IPS-20b (cell line): Measurements from ENCODE around the gene CSMD2.
A peak's percentile ranks its signal among the peaks of the same experiment; 100 is the strongest.

ENCODE experiments used
- H3K27ac ChIP-seq: one replicate; pipeline ENCODE4 v1.5.1; 2013; ENCODE audit warnings: low read length
- H3K27me3 ChIP-seq: 2 replicates; pipeline ENCODE4 v1.6.1; 2013; ENCODE audit warnings: mild to moderate bottlenecking, low read length, inconsistent platforms; ENCODE audit not compliant: insufficient read depth
- H3K36me3 ChIP-seq: 2 replicates; pipeline ENCODE4 v1.6.1; 2013; ENCODE audit warnings: low read depth, mild to moderate bottlenecking, inconsistent platforms, low read length, moderate library complexity; ENCODE audit not compliant: insufficient read depth
- H3K4me1 ChIP-seq: 2 replicates; pipeline ENCODE4 v1.6.1; 2013; ENCODE audit warnings: mild to moderate bottlenecking, control low read depth, inconsistent platforms, low read length, moderate library complexity; ENCODE audit not compliant: insufficient read depth
- H3K4me3 ChIP-seq: 2 replicates; pipeline ENCODE4 v1.5.1; 2013; ENCODE audit warnings: mild to moderate bottlenecking, low read length, inconsistent platforms
- H3K9ac ChIP-seq: 2 replicates; pipeline ENCODE4 v1.6.1; 2013; ENCODE audit warnings: low read depth, mild to moderate bottlenecking, inconsistent platforms, low read length, moderate library complexity
- H3K9me3 ChIP-seq: 2 replicates; pipeline ENCODE4 v1.6.1; 2013; ENCODE audit warnings: mild to moderate bottlenecking, low read depth, low read length, inconsistent platforms; ENCODE audit not compliant: insufficient read depth

The CSMD2 gene

GRCh38 chr1:33655496-33655895 is 509.5 kb downstream of the CSMD2 start:
- H3K36me3 ChIP-seq: peaks cover 24% of the 10 kb centered on the region; the same call in 1 of the 2 replicates
- H3K9ac ChIP-seq: no peak overlapping the region
- H3K9me3 ChIP-seq: no peaks in the 10 kb centered on the region
- H3K27ac ChIP-seq: no peak overlapping the region
- H3K4me1 ChIP-seq: no peaks in the 10 kb centered on the region
- H3K4me3 ChIP-seq: no peak overlapping the region
- H3K27me3 ChIP-seq: no peaks in the 10 kb centered on the region

DNA sequence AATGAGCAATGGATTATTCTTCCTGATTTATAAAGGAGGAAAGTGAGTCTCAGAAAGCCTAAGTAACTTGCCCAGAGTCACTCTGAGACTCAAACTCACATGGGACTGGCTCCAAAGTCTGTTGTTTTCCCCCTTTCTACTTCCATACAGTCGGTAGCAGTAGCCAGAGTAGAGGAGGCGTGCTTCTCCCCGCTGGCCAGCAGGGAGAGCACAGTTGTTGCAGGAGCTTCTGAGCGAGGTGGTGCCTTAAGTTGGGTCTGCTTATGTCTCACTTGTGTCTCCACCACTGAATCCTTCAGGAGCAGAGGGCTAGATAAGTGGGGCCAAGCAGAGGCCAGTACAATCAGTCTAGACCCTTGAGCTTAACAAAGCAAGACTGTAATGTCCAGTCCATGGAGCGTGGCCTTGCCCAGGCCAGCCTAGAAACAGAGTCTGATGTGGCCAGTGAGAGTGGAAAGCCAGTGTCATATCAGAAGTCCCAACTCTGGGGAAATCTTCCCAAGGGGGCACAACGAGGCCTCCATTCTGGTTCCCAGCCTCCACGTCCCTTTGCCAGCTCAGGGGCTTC is 510.7 kb downstream of the CSMD2 start:
- no peaks in the 10 kb centered on the region for H3K9me3 ChIP-seq
- H3K4me1 ChIP-seq: no peaks in the 10 kb centered on the region
- H3K36me3 ChIP-seq: peaks cover 24% of the 10 kb centered on the region; the same call in 1 of the 2 replicates
- no peaks in the 10 kb centered on the region for H3K27me3 ChIP-seq
- no peak overlapping the region for H3K4me3 ChIP-seq
- H3K9ac ChIP-seq: no peak overlapping the region
- H3K27ac ChIP-seq: no peak overlapping the region

DNA sequence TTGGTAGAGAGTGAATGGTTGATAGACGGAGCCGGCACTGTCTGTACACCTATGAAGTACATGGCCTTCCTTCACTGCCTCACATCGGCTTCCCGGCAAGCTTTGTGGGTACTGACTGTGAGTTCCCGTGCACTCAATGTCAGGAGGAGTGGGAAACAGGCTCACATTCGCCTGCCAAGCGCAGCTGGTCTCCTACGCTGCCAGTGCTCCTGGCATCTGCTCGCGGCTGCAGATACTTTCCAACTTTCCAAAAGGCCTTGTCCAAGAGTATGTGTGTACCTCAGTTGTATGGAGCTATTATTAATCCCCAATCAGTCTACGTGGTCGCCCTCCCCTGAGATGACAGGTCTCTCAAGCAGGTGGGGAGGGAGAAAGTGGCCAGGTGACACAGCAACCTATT is 511.8 kb downstream of the CSMD2 start:
- H3K4me1 ChIP-seq: no peaks in the 10 kb centered on the region
- no peak overlapping the region for H3K27ac ChIP-seq
- H3K36me3 ChIP-seq: peaks cover 20% of the 10 kb centered on the region; the same call in 1 of the 2 replicates
- no peak overlapping the region for H3K4me3 ChIP-seq
- H3K9ac ChIP-seq: no peak overlapping the region
- H3K27me3 ChIP-seq: no peaks in the 10 kb centered on the region
- H3K9me3 ChIP-seq: no peaks in the 10 kb centered on the region; the same call in 1 of the 2 replicates

- Histone ChIP-seq H3K36me3 (peaks cover 6% of the 10 kb centered on the region; the same call in 1 of the 2 replicates), H3K4me3 (no peak overlapping the region), H3K27ac (no peak overlapping the region), H3K9me3 (no peaks in the 10 kb centered on the region; the same call in 1 of the 2 replicates), H3K27me3 (no peaks in the 10 kb centered on the region), H3K4me1 (no peaks in the 10 kb centered on the region), H3K9ac (no peak overlapping the region)
Observed at GRCh38 chr1:33650708-33651107, 514.3 kb downstream of the CSMD2 start.

DNA sequence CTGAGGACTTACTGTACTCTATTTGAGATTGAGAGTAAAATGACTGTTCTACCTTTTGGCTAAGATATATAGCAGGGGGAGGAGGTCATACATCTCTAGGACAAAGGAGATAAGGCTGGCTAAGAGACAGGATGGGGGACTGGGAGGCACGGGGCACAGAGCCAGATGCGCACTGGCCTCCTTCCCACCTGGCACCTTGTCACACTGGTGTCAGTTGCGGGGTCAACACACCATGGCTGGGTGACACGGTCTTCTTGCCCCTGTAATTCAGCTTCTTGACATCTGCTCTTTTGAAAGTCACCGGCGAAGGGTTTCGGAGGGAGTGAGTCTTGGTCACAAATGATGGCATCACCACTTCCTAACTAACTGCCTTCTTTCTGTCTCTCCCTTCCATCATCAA is 515.3 kb downstream of the CSMD2 start:
- Histone ChIP-seq H3K27me3 (no peaks in the 10 kb centered on the region), H3K36me3 (peaks cover 6% of the 10 kb centered on the region; the same call in 1 of the 2 replicates), H3K27ac (no peak overlapping the region)

GRCh38 chr1:33643216-33643615 is 521.8 kb downstream of the CSMD2 start:
- H3K4me3 ChIP-seq: no peak overlapping the region
- 0 out of 2 replicates have a peak, but pooled peaks cover 6% of the 10 kb centered on the region for H3K36me3 ChIP-seq
- no peak overlapping the region for H3K9ac ChIP-seq
- no peak overlapping the region for H3K27ac ChIP-seq
- no peaks in the 10 kb centered on the region for H3K9me3 ChIP-seq
- H3K4me1 ChIP-seq: peaks cover 12% of the 10 kb centered on the region; the same call in 1 of the 2 replicates
- H3K27me3 ChIP-seq: no peaks in the 10 kb centered on the region

More for the DNA sequence above, 515.3 kb downstream of the CSMD2 start:
- H3K9ac ChIP-seq: no peak overlapping the region
- no peak overlapping the region for H3K4me3 ChIP-seq
- H3K9me3 ChIP-seq: no peaks in the 10 kb centered on the region; the same call in 1 of the 2 replicates
- no peaks in the 10 kb centered on the region for H3K4me1 ChIP-seq

GRCh38 chr1:33641104-33641830 is 523.8 kb downstream of the CSMD2 start:
- H3K9me3 ChIP-seq: no peaks in the 10 kb centered on the region
- H3K36me3 ChIP-seq: 0 out of 2 replicates have a peak, but pooled peaks cover 1% of the 10 kb centered on the region
- no peak overlapping the region for H3K9ac ChIP-seq
- no peak overlapping the region for H3K27ac ChIP-seq
- no peak overlapping the region for H3K4me3 ChIP-seq
- H3K27me3 ChIP-seq: no peaks in the 10 kb centered on the region
- peaks cover 12% of the 10 kb centered on the region; the same call in 1 of the 2 replicates for H3K4me1 ChIP-seq

DNA sequence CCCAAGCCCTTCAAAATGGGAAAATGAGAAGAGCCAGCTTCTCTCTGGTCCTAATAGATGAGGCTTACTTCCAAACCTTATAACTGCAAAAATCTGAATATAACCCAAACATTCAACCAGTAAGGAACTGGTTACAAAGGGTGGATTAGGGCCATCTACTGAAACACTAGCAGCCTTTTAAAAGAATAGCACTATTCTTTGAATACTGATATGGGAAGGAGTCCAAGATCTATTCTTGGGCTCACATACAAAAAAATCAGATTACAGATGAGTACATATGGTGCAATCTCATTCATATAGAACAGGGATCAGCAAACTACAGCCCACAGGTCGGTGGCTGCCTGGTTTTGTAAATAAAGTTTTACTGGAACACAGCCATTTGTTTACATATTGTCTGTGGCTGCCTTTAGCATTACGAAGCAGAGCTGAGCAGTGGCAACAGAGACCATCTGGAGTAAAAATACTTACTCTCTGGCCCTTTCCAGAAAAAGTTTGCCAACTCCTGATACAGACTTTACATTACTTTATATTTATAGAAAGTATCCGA is 524.8 kb downstream of the CSMD2 start:
- Histone ChIP-seq H3K4me3 (no peak overlapping the region), H3K27ac (no peak overlapping the region), H3K9me3 (no peaks in the 10 kb centered on the region), H3K4me1 (peaks cover 22% of the 10 kb centered on the region), H3K27me3 (no peaks in the 10 kb centered on the region), H3K36me3 (no peaks in the 10 kb centered on the region), H3K9ac (no peak overlapping the region)

- peaks cover 17% of the 10 kb centered on the region for H3K27me3 ChIP-seq
Observed at GRCh38 chr1:33637846-33638440, 527.1 kb downstream of the CSMD2 start.

GRCh38 chr1:33636209-33636608 is 528.8 kb downstream of the CSMD2 start:
- Histone ChIP-seq H3K9ac (no peak overlapping the region), H3K4me1 (peaks cover 18% of the 10 kb centered on the region), H3K36me3 (no peaks in the 10 kb centered on the region), H3K9me3 (no peaks in the 10 kb centered on the region), H3K4me3 (peak overlapping the region; percentile 29; the same call in 1 of the 2 replicates), H3K27ac (no peak overlapping the region), H3K27me3 (peaks cover 17% of the 10 kb centered on the region)

More at GRCh38 chr1:33637846-33638440, 527.1 kb downstream of the CSMD2 start:
- Histone ChIP-seq H3K4me3 (no peak overlapping the region), H3K9me3 (no peaks in the 10 kb centered on the region), H3K36me3 (no peaks in the 10 kb centered on the region), H3K9ac (no peak overlapping the region), H3K4me1 (peaks cover 22% of the 10 kb centered on the region), H3K27ac (no peak overlapping the region)

- Histone ChIP-seq H3K36me3 (no peaks in the 10 kb centered on the region), H3K4me1 (peaks cover 11% of the 10 kb centered on the region), H3K9ac (no peak overlapping the region), H3K27ac (no peak overlapping the region), H3K9me3 (no peaks in the 10 kb centered on the region), H3K4me3 (peak overlapping the region; percentile 29; the same call in 1 of the 2 replicates), H3K27me3 (peaks cover 17% of the 10 kb centered on the region)
Observed at GRCh38 chr1:33635336-33636012, 529.6 kb downstream of the CSMD2 start.
